ENCODE measurements around the gene SMARCB1. TPM values are rescaled to one million over a fixed set of nuclear protein-coding genes. Genes with fewer than 3 reads are reported as not detected.

SMARCB1 gene
- polyA plus RNA-seq, 1 donor (not counting 4 experiments of a cell fraction or from before 2014, with no cell fraction given), result 95.2 TPM

- Histone ChIP-seq H3K9me3 (ENCODE audit: control insufficient read depth, low read depth, low read length) (no peaks in the 10 kb centered on the region), H3K4me2 (ENCODE audit: control insufficient read depth, extremely low read depth, insufficient read depth, low read depth, low read length) (no peak overlapping the region), H3K9ac (ENCODE audit: control insufficient read depth, extremely low read depth, insufficient read depth, low read length) (no peak overlapping the region), H4K20me1 (ENCODE audit: control insufficient read depth, extremely low read depth, insufficient read depth, low read length) (no peaks in the 10 kb centered on the region), H3K9me1 (ENCODE audit: control insufficient read depth, extremely low read depth, insufficient read depth, low read length) (no peaks in the 10 kb centered on the region), H3K4me3 (ENCODE audit: control insufficient read depth in 2 of 3, extremely low read depth in 1 of 3, insufficient read depth in 2 of 3, low read depth in 1 of 3, low read length in 3 of 3) (no peak overlapping the region), H3K79me2 (ENCODE audit: control insufficient read depth, insufficient read depth, low read length) (no peaks in the 10 kb centered on the region), H3K4me1 (ENCODE audit: control insufficient read depth, extremely low read depth, insufficient read depth, low read length) (no peaks in the 10 kb centered on the region), H3K27me3 (ENCODE audit: control insufficient read depth, extremely low read depth, insufficient read depth, low read length) (no peaks in the 10 kb centered on the region), H2AFZ (ENCODE audit: control insufficient read depth, low read length) (no peak overlapping the region), H3K27ac (ENCODE audit: control insufficient read depth, insufficient read depth, low read length) (no peak overlapping the region), H3K36me3 (ENCODE audit: control insufficient read depth in 2 of 2, extremely low read depth in 1 of 2, insufficient read depth in 2 of 2, low read length in 2 of 2) (peaks cover 0 to 1% of the 10 kb centered on the region in 2 experiments)
- dilution Hi-C loops (cut with MboI; ENCODE audit: extremely low pct_ligation_motif_present, low sequenced_read_pairs), result no loop called here
- no peak for DNase-seq (ENCODE audit: low read depth, low spot score)
- no peak for TF ChIP-seq EZH2 (IDR thresholded peaks at IDR 0.05; ENCODE audit: low read length)
- no peak for TF ChIP-seq CTCF (optimal IDR thresholded peaks at IDR 0.05 in 1 of 3, IDR thresholded peaks at IDR 0.05 in 1 of 3, conservative IDR thresholded peaks at IDR 0.05 in 1 of 3; ENCODE audit: extremely low read depth in 1 of 3, insufficient read depth in 2 of 3, low read length in 3 of 3)
- FAIRE-seq, result no peak
Measured at GRCh38 chr22:23878219-23878618, 91.5 kb downstream of the SMARCB1 start.

- Histone ChIP-seq H2AFZ (ENCODE audit: control insufficient read depth, low read length) (peak overlapping the region; percentile 49), H3K4me3 (ENCODE audit: control insufficient read depth in 2 of 3, extremely low read depth in 1 of 3, insufficient read depth in 2 of 3, low read depth in 1 of 3, low read length in 3 of 3) (no peak overlapping the region), H3K9ac (ENCODE audit: control insufficient read depth, extremely low read depth, insufficient read depth, low read length) (no peak overlapping the region), H3K36me3 (ENCODE audit: control insufficient read depth in 2 of 2, extremely low read depth in 1 of 2, insufficient read depth in 2 of 2, low read length in 2 of 2) (no peaks in the 10 kb centered on the region), H4K20me1 (ENCODE audit: control insufficient read depth, extremely low read depth, insufficient read depth, low read length) (no peaks in the 10 kb centered on the region), H3K27me3 (ENCODE audit: control insufficient read depth, extremely low read depth, insufficient read depth, low read length) (no peaks in the 10 kb centered on the region), H3K27ac (ENCODE audit: control insufficient read depth, insufficient read depth, low read length) (no peak overlapping the region), H3K79me2 (ENCODE audit: control insufficient read depth, insufficient read depth, low read length) (no peaks in the 10 kb centered on the region), H3K4me2 (ENCODE audit: control insufficient read depth, extremely low read depth, insufficient read depth, low read depth, low read length) (peak overlapping the region; percentile 22), H3K9me3 (ENCODE audit: control insufficient read depth, low read depth, low read length) (no peaks in the 10 kb centered on the region), H3K4me1 (ENCODE audit: control insufficient read depth, extremely low read depth, insufficient read depth, low read length) (no peaks in the 10 kb centered on the region), H3K9me1 (ENCODE audit: control insufficient read depth, extremely low read depth, insufficient read depth, low read length) (no peaks in the 10 kb centered on the region)
- no peak for TF ChIP-seq EZH2 (IDR thresholded peaks at IDR 0.05; ENCODE audit: low read length)
- no peak for TF ChIP-seq CTCF (optimal IDR thresholded peaks at IDR 0.05 in 1 of 3, IDR thresholded peaks at IDR 0.05 in 1 of 3, conservative IDR thresholded peaks at IDR 0.05 in 1 of 3; ENCODE audit: extremely low read depth in 1 of 3, insufficient read depth in 2 of 3, low read length in 3 of 3)
- FAIRE-seq (no peak), DNase-seq (ENCODE audit: low read depth, low spot score) (no peak)
- dilution Hi-C loops (cut with MboI; ENCODE audit: extremely low pct_ligation_motif_present, low sequenced_read_pairs), result no loop called here
Measured at GRCh38 chr22:23882370-23882769, 95.6 kb downstream of the SMARCB1 start.

All from keratinocyte (primary cell).